ENCODE results near the gene UBE2D3.

DNA sequence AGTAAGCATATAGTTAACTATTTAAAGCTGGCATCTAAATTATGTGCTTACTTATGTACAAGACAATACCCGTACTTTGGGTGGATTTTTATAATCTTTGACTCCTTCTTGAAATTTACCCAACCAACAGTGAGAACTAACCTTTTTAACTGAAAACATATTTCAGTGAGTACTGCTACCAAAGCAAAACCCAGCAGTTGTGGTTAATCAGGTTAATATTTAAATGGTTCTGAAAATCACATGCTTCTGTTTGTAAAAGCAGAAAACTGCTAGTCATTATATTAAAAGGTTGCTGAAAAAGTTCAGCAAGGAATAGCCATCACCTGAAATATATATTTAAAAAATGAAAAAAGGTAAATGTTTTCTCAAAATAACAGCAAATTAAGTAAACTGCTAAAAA, 20.0 kb downstream of the UBE2D3 start:
- TF ChIP-seq, protein P1, sequence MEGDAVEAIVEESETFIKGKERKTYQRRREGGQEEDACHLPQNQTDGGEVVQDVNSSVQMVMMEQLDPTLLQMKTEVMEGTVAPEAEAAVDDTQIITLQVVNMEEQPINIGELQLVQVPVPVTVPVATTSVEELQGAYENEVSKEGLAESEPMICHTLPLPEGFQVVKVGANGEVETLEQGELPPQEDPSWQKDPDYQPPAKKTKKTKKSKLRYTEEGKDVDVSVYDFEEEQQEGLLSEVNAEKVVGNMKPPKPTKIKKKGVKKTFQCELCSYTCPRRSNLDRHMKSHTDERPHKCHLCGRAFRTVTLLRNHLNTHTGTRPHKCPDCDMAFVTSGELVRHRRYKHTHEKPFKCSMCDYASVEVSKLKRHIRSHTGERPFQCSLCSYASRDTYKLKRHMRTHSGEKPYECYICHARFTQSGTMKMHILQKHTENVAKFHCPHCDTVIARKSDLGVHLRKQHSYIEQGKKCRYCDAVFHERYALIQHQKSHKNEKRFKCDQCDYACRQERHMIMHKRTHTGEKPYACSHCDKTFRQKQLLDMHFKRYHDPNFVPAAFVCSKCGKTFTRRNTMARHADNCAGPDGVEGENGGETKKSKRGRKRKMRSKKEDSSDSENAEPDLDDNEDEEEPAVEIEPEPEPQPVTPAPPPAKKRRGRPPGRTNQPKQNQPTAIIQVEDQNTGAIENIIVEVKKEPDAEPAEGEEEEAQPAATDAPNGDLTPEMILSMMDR (conservative IDR thresholded peaks at IDR 0.05; ENCODE audit: low read length): no peak
- TF ChIP-seq EZH2phosphoT487 (IDR thresholded peaks at IDR 0.05; ENCODE audit: borderline replicate concordance): no peak

All from Loucy (cell line).